HPDE6-E6E7 (cell line): Measurements from ENCODE around the gene PNPO.
"Not testable (repeated sequence)": the region's sequence is repeated elsewhere in the genome, so short reads cannot be mapped to it uniquely, and the experiment has no call there.

ENCODE experiments used
- DNase-seq: peaks from one replicate; pipeline ENCODE4 v3.0.0; 2011; ENCODE audit warnings: missing footprints; ENCODE audit errors: extremely low spot score

Gene PNPO

GRCh38 chr17:47918006-47918405 is 23.4 kb upstream of the PNPO start:
- DNase-seq = no peak

DNA sequence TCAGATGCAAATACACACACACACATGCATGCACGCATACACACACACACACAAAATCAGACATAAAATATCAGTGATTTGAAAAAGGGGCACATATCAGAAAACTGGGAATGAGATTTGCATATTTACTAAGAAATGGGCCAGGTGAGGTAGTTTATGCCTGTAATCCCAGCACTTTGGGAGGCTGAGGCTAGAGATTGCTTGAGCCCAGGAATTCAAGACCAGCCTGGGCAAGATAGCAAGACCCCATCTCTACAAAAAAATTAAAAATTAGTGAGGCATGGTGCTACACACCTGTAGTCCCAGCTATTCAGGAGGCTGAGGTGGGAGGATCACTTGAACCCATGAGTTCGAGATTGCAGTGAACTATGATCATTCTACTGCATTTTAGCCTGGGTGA is 22.4 kb upstream of the PNPO start:
- no peak for DNase-seq

GRCh38 chr17:47919889-47920288 is 21.5 kb upstream of the PNPO start:
- not testable (repeated sequence) for DNase-seq

DNA sequence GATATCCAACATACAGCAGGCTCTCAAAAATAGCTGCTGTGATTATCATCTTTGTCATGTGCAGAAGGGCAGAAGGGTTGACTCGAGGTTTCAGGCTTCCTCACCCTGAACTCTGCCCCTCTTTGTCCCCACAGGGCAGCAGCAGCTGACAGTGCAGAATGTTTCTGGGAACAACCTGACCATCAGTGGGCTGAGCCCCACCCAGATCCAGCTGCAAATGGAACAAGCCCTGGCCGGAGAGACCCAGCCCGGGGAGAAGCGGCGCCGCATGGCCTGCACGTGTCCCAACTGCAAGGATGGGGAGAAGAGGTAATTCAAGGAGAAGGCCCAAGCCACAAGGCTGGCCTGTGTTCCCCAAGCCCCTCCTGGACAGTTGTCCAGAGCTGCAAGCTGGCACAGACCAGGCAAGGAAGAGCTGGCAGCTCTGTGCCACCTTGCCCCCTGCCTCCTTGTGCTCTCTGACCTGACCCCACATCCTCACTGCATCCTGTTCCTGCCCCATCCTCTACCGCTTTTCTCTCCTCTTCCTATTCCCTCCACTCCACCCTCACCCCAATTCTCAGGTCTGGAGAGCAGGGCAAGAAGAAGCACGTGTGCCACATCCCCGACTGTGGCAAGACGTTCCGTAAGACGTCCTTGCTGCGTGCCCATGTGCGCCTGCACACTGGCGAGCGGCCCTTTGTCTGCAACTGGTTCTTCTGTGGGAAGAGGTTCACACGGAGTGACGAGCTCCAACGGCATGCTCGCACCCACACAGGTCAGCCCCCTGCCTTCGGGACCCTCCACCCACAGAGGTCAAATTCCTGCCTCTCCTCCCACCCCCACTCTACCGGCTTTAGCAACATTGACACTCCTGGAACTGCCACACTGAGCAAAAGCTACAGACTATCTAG is 16.3 kb upstream of the PNPO start:
- no peak for DNase-seq

GRCh38 chr17:47925678-47925988 is 15.7 kb upstream of the PNPO start:
- DNase-seq = no peak

DNA sequence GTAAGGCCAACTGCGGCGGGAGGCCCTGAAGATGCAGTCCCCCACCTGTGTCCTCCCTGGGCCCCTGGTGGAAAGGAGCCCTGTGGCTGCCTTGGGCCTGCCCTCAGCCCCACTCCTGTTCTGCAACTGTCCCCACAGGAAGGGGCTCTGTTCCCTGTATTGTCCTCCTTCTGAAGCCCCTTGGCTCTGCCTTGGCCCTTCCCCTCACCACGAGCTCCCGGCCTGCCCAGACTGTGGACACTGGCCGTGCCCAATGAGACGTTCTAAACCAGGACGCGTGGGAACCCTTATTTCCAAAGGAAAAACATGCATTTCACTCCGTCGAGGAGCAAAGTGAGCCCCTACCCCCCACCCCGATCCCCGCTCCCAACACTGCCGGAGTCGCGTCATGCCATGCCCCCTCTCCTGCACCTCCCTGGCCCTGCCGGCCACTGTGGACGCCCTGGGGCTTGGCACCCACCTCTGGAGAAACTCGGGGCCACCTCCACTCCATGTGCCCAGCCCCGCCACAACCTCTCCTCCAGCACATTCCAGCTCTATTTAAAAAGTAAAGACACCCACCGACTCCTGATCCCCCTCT is 13.5 kb upstream of the PNPO start:
- no peak for DNase-seq

GRCh38 chr17:47928415-47928814 is 13.0 kb upstream of the PNPO start:
- no peak for DNase-seq

GRCh38 chr17:47929218-47930000 is 12.0 kb upstream of the PNPO start:
- DNase-seq = no peak

DNA sequence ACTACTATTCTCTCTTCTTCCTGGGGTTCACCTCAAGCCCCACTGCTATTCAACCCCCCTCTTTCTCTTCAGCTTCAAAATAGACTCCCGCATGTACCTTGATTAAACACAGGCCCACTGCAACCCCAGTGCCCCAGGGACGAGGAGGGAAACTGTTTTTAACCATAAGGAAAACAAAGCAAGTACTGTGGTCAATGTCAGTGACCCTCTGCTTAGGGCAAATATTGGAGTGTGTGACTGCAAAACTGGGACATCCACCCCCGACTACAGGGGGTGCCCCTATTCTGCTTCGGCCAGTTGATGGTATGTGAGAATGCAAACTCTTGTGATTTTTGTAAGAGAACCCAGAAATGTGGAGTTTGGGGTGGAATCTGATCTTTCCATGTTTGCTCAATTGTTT is 9.5 kb upstream of the PNPO start:
- DNase-seq = no peak

DNA sequence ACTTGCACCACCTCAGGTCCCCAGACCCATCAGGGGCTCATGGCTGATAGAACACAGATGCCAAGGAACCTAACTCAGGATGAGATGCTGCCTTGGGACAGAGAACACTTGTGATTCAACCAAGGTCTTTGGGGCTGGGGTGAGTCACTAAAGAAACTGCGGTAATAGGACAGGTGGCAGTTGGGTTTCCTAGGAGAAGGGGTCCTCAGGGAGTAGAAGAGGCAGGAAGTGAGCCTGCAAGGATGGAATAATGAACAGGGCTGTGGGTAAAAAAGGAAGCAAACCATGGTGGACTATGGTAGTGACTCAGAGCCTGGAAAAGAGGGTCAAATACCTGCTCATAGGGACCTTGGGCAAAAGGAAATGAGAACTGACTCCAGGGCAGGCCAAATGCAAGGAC is 6.5 kb upstream of the PNPO start:
- no peak for DNase-seq

GRCh38 chr17:47935468-47935867 is 5.9 kb upstream of the PNPO start:
- not testable (repeated sequence) for DNase-seq

DNA sequence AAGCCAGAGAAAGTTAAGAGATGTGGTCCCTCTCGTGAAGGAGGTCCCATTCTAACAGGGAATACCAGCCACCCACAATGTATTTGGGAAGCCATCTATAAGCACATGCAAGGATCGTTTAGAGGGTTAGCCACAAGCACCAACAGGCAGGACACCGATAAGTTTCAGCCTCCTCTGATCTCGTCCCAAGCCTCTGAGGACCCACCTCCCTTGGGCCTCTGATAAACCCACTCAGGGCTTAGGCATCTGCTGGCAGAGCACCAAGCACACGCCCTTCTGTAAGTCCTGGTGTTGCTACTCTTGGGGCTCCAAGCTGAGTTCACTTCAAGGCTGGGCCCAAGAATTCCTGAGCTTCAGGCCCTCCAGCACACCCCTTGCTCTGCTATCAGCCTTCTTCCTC is 5.4 kb upstream of the PNPO start:
- peak; percentile 88 for DNase-seq

- no peak for DNase-seq
Measured at GRCh38 chr17:47937941-47938340, 3.4 kb upstream of the PNPO start.

GRCh38 chr17:47942096-47942510 is 732 bp downstream of the PNPO start:
- no peak for DNase-seq

GRCh38 chr17:47942568-47942967 is 1.2 kb downstream of the PNPO start:
- no peak for DNase-seq

DNA sequence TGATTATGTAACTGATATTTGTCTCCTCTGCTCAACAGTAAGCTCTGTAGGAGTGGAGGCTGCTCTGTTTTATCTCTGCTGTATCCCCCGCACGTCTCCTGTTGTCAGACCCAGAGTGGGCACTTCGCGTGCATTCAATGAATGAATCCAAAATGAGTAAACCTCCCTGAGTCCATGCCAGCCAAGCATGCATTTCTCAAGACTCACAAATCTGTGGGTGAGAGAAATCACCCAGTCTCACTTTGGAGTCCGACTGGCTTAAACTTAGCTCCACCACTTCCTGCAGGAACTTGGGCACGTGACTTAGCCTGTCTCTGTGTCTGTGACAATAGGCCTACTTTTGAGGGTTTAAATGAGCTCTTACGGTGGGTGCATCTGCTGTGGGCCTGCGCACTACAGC is 3.7 kb downstream of the PNPO start:
- DNase-seq = no peak

GRCh38 chr17:47945529-47946508 is 4.4 kb downstream of the PNPO start:
- DNase-seq = no peak

DNA sequence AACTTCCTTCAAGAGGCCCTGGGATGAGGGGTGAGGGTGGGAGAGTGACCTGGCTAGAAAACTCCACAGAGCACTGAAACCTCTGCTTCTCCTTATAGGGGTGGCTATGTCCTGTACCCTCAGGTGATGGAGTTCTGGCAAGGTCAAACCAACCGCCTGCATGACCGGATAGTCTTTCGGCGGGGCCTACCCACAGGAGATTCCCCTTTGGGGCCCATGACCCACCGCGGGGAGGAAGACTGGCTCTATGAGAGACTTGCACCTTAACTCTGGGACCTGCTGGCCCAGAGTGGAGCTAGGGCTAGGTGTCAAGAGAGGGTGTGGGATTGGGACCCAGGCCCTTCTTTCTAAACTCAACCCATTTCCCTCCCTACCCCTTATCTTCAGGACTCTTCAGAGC is 5.1 kb downstream of the PNPO start:
- no peak for DNase-seq

GRCh38 chr17:47946929-47947397 is 5.6 kb downstream of the PNPO start:
- DNase-seq = peak; percentile 100

GRCh38 chr17:47948706-47949196 is 7.4 kb downstream of the PNPO start:
- no peak for DNase-seq

GRCh38 chr17:47949197-47949759 is 7.9 kb downstream of the PNPO start:
- peak; percentile 66 for DNase-seq
